GM12872 (cell line): ENCODE results near the gene NNMT.

Source experiments
- TF ChIP-seq, protein P1 (sequence below): IDR thresholded peaks from 3 replicates; pipeline ENCODE4 v1.5.1; 2011; ENCODE audit warnings: low read depth, mild to moderate bottlenecking, low read length, moderate library complexity; ENCODE audit not compliant: insufficient read depth

Gene NNMT

DNA sequence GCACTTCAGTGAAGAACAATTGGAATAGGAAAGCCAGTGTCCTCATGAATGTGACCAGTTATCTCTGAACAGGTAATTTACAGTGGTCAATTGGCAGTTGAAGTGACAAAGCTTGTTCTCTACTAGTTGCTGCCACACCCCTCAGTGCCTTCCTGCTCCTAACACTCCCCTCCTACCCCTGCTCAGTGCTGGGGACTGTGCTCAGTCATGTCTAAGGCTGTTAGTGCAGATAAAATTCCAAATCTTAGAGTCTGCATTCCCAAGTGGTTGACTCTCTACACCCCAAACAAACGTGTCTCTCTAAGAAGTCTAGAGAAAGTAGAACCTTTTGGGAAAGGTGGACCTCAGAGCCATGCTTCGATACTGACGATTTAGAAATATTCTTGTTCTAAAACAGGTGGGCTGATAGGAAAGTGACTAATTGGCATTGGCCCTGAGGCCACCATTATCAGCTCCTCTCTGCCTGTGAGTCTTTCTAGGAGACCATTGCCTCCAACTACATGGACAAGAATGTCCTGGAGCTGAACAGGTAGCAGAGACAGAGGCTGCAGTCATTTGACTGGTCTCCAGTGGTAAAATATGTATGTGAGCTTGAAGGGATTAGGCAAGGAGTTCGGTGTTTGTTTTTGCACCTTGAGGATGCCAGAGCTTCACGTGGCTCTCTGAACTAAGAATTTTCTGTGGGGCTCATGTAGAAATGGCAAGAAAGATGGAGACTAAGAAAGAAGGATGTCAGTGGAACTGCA is 22.1 kb upstream of the NNMT start:
- TF ChIP-seq, protein P1, sequence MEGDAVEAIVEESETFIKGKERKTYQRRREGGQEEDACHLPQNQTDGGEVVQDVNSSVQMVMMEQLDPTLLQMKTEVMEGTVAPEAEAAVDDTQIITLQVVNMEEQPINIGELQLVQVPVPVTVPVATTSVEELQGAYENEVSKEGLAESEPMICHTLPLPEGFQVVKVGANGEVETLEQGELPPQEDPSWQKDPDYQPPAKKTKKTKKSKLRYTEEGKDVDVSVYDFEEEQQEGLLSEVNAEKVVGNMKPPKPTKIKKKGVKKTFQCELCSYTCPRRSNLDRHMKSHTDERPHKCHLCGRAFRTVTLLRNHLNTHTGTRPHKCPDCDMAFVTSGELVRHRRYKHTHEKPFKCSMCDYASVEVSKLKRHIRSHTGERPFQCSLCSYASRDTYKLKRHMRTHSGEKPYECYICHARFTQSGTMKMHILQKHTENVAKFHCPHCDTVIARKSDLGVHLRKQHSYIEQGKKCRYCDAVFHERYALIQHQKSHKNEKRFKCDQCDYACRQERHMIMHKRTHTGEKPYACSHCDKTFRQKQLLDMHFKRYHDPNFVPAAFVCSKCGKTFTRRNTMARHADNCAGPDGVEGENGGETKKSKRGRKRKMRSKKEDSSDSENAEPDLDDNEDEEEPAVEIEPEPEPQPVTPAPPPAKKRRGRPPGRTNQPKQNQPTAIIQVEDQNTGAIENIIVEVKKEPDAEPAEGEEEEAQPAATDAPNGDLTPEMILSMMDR: no peak

DNA sequence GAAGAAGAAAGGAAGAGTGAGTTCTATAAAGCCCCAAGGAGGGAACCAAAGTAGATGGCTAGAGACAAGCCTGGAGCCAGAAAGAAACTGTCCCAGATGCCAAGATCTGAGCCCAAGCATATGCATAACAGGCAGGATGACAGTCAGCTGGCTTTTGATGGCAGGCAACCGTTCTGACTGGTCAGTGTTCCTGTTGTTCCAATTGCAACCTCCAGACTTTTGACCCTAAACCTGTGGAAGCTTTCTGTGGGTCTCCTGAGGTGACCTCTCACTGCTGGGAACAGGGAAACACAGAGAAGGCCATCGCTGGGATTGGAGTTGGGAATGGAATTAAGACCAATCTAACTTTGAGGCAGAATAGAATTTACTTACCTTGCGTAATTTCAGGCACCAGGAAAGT is 21.6 kb upstream of the NNMT start:
- TF ChIP-seq, protein P1: no peak

DNA sequence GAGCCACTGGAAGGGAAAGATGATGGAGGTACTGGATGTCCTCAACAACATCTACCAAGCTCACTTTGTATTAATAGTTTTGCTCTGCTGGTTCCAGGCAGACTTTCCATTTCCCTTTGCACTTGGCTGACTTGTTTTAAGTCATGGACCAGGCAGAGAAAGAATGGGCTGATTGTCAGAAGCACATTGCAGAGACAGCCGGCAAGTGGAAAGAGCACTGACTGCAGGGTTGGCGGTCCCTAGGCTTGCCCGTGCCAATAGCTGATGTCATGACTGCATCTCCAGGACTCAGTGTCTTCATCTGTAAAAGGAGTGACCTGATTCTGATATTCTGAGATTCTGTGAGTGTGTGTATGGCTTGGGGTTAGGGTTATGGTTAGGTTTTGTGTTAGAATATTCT is 20.9 kb upstream of the NNMT start:
- TF ChIP-seq, protein P1: no peak

DNA sequence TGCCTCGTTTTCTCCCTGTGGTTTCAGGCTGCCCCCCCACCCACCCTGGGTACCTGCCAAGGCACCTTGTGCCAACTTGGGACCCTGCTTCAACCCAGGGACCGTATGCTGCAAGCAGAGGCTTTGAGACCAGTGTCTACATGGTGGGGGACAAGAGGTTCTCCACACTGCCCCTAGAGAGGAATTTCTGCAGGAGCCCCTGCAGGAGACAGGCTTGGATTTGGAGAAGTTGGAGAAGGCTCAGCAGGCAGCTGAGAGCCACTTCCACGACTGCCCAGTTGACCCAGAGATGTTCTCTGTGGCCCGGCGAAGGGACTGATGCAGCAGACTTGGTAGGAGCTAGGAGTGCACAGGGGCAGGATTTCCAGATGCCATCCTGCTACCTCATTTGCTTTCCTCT is 20.1 kb upstream of the NNMT start:
- TF ChIP-seq, protein P1: no peak

DNA sequence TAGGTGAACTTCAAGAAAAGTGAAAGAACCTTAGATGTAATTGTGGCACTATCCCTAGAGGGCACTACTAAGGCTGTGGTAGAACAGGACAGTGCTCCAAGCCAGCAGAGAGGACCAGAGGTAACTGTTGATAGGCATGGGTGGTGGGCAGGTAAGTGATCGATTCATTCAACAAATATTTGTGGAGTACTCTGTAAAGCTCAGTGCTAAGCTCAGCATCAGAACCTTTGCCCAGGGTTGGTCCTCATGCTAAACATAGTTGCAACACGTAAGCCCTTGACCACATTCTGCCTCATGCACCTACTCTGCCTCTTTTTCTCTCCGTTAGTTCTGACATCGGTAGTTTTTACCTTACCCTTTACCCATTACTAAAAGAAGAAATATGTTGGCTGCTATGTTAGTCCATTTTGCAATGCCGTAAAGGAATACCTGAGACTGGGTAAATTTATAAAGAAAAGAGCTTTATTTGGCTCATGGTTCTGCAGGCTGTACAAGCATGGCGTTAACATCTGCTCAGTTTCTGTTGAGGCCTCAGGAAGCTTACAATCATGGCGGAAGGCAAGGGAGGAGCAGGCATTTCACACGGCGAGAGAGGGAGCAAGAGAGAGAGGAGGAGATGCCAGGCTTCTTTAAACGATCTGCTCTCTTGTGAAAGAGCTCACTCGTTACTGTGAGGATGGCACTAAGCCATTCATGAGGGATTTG is 18.4 kb upstream of the NNMT start:
- TF ChIP-seq, protein P1: no peak

DNA sequence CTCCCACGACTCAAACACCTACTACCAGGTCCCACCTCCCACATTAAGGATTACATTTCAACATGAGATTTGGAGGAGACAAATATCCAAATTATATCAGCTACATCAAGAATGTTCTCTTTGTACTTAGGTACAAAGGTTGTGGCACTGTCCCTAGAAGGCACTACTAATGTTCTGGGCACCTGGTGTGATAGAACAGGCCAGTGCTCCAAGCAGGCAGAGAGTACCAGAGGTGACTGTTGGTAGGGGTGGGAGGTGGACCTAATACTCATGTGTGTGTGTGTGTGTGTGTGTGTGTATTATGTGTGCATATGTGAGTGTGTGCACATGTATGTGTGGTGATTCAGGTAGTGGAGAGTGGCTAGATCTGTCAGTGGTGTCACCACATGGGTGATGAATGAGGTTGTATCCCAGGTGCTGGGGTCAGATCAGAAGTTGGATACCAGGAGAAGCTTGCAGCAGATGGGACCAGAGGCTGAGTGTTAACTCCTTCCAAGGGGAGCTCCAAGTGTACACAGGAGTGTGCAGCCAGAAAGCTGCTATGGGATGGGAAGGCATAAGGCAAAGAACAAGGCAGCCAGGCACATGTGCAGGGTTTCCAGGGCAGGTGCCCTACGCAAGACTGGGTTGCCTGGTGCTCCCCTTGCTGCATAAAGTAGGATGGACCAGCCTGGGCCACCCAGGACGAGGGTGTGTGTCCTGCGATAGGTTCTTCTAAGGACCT is 17.7 kb upstream of the NNMT start:
- TF ChIP-seq, protein P1: no peak

DNA sequence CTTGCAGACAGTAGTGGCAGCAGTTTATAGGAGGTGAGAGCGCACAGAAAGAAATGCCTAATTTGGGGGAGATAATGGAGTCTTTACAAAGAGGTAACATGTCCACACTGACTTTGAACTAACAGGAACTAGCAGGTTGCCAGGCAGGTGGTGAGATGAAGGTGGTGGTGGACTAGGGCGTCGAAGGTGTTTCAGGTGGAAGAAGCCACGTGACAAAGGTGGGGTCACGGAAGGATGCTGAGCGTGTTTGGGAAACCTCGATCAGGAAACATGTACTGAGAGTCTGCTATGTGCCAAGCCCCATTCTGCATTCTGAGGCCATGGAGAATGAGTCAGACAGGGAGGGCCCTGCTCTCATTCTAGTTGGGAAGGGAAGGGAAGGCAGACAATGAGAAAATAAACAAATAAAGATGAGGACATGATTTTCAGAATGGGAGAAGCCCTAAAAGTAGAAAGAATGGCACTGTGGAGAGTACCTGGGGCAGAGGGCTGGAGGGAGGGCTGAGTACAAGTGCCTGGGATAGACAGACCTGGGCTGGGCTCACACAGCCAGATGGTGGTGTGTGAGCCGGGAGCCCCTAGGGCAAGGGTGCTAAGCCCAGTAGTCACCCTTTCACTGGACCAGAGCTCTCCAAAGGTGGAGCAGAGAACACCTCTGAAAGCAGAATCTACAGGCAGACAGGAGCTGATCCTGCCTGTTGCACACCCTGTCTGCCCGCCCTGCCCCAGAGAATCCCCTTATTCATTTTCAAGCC is 16.2 kb upstream of the NNMT start:
- TF ChIP-seq, protein P1: no peak
